ENCODE measurements around the gene C1orf141. TPM values are rescaled to one million over a fixed set of nuclear protein-coding genes. Genes with fewer than 3 reads are reported as not detected.

Gene C1orf141
- total RNA-seq, 6 experiments from 2014 or later, result not detected

GRCh38 chr1:67171574-67171955 is 36.8 kb upstream of the C1orf141 start:
- DNase-seq, result no peak
- H3K9me3 Mint-ChIP-seq, result no peaks in the 10 kb centered on the region; the same call in 1 of the 2 replicates
- no peaks in the 10 kb centered on the region for H3K4me1 Mint-ChIP-seq (ENCODE audit: low read depth)
- no peak overlapping the region for H3K27ac Mint-ChIP-seq
- TF ChIP-seq CTCF (IDR thresholded peaks at IDR 0.05), result no peak
- no peak overlapping the region for H3K4me3 Mint-ChIP-seq
- no peaks in the 10 kb centered on the region for H3K36me3 Mint-ChIP-seq (ENCODE audit: low read depth)
- peaks cover 14% of the 10 kb centered on the region for H3K27me3 Mint-ChIP-seq (ENCODE audit: insufficient read depth)

GRCh38 chr1:67170751-67171573 is 36.2 kb upstream of the C1orf141 start:
- H3K27me3 Mint-ChIP-seq (ENCODE audit: insufficient read depth), result peaks cover 17% of the 10 kb centered on the region
- H3K4me1 Mint-ChIP-seq (ENCODE audit: low read depth), result no peaks in the 10 kb centered on the region
- TF ChIP-seq CTCF (IDR thresholded peaks at IDR 0.05), result no peak
- H3K27ac Mint-ChIP-seq, result no peak overlapping the region
- no peaks in the 10 kb centered on the region for H3K36me3 Mint-ChIP-seq (ENCODE audit: low read depth)
- no peaks in the 10 kb centered on the region; the same call in 1 of the 2 replicates for H3K9me3 Mint-ChIP-seq
- no peak for DNase-seq
- H3K4me3 Mint-ChIP-seq, result no peak overlapping the region

GRCh38 chr1:67169932-67170331 is 35.2 kb upstream of the C1orf141 start:
- Mint-ChIP-seq H3K9me3 (no peaks in the 10 kb centered on the region), H3K4me3 (no peak overlapping the region), H3K27me3 (ENCODE audit: insufficient read depth) (peaks cover 10% of the 10 kb centered on the region), H3K36me3 (ENCODE audit: low read depth) (no peaks in the 10 kb centered on the region), H3K27ac (no peak overlapping the region), H3K4me1 (ENCODE audit: low read depth) (no peaks in the 10 kb centered on the region)
- TF ChIP-seq CTCF (IDR thresholded peaks at IDR 0.05), result no peak
- no peak for DNase-seq

- no peak overlapping the region for H3K4me3 Mint-ChIP-seq
- H3K27me3 Mint-ChIP-seq (ENCODE audit: insufficient read depth), result peaks cover 10% of the 10 kb centered on the region
- H3K27ac Mint-ChIP-seq, result no peak overlapping the region
- TF ChIP-seq CTCF (IDR thresholded peaks at IDR 0.05), result no peak
- no peaks in the 10 kb centered on the region for H3K9me3 Mint-ChIP-seq
- DNase-seq, result no peak
- no peaks in the 10 kb centered on the region for H3K36me3 Mint-ChIP-seq (ENCODE audit: low read depth)
- H3K4me1 Mint-ChIP-seq (ENCODE audit: low read depth), result no peaks in the 10 kb centered on the region
Measured at GRCh38 chr1:67169496-67169895, 34.7 kb upstream of the C1orf141 start.

GRCh38 chr1:67166196-67166595 is 31.4 kb upstream of the C1orf141 start, which contains the start of gene IL23R:
IL23R (plus strand) TSS chr1:67166454; CDS start chr1:67168121, 1,667 bp downstream.
- TF ChIP-seq CTCF (IDR thresholded peaks at IDR 0.05), result no peak
- no peak within 1 kb of the TSS for H3K4me3 Mint-ChIP-seq
- no peaks in the 10 kb centered on the region for H3K36me3 Mint-ChIP-seq (ENCODE audit: low read depth)
- H3K9me3 Mint-ChIP-seq, result no peaks in the 10 kb centered on the region
- peaks cover 17% of the 10 kb centered on the region for H3K4me1 Mint-ChIP-seq (ENCODE audit: low read depth)
- H3K27me3 Mint-ChIP-seq (ENCODE audit: insufficient read depth), result peaks cover 6% of the 10 kb centered on the region
- no peak within 1 kb of the TSS for H3K27ac Mint-ChIP-seq
- DNase-seq, result no peak
